Activated T-cell treated with anti-CD3 and anti-CD28 coated beads for 24 hours (primary cell): ENCODE measurements around the gene PCDHA8.
"Not testable (repeated sequence)": the region's sequence is repeated elsewhere in the genome, so short reads cannot be mapped to it uniquely, and the experiment has no call there.

Experiments used
- DNase-seq: peaks from one replicate; pipeline ENCODE4 v3.0.0-alpha.2; 2020; ENCODE audit warnings: low read depth

The PCDHA8 gene

GRCh38 chr5:140875085-140876065, 34.4 kb downstream of the PCDHA8 start, which contains the start of gene PCDHA12:
Gene PCDHA12, plus strand, starts transcription at chr5:140875308. Its CDS starts 165 bp downstream, at chr5:140875473.
- DNase-seq, result no peak

DNA sequence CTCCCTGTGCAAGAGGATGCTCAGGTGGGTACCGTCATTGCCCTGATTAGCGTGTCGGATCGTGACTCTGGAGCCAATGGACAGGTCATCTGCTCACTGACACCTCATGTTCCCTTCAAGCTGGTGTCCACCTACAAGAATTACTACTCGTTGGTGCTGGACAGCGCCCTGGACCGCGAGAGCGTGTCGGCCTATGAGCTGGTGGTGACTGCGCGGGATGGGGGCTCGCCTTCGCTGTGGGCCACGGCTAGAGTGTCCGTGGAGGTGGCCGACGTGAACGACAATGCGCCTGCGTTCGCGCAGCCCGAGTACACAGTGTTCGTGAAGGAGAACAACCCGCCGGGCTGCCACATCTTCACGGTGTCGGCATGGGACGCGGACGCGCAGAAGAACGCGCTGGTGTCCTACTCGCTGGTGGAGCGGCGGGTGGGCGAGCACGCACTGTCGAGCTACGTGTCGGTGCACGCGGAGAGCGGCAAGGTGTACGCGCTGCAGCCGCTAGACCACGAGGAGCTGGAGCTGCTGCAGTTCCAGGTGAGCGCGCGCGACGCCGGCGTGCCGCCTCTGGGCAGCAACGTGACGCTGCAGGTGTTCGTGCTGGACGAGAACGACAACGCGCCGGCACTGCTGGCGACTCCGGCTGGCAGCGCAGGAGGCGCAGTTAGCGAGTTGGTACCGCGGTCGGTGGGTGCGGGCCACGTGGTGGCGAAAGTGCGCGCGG, 35.7 kb downstream of the PCDHA8 start:
- DNase-seq, result not testable (repeated sequence)

DNA sequence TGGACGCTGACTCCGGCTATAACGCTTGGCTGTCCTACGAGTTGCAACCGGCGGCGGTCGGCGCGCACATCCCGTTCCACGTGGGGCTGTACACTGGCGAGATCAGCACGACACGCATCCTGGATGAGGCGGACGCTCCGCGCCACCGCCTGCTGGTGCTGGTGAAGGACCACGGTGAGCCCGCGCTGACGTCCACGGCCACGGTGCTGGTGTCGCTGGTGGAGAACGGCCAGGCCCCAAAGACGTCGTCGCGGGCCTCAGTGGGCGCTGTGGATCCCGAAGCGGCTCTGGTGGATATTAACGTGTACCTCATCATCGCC, 36.2 kb downstream of the PCDHA8 start:
- no peak for DNase-seq

DNA sequence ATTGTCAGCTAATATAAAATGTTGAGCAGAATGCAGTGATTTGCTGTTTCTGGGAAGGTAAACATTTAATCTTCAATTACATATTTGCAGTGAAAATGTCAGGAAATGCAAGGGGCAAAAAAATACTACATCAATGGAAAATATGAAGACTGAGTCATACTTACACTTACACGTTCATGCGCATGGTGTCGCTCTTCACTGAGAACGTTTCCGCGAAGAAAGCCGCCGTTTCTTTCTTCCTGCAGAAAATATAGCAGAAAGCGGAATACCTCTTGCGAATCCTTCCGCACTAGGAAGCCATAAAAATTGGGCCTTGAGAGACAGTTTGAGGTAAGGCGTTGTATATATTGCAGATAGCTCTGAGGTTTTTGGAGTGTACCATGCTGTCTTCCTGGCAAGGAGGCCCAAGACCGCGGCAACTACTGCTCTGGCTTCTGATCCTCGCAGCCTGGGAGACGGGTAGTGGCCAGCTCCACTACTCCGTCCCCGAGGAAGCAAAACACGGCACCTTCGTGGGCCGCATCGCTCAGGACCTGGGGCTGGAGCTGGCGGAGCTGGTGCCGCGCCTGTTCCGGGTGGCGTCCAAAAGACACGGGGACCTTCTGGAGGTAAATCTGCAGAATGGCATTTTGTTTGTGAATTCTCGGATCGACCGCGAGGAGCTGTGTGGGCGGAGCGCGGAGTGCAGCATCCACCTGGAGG, 41.1 kb downstream of the PCDHA8 start, which contains the start of gene PCDHA13:
Gene PCDHA13 (plus strand): TSS at position 236 of the 702 bp plus-strand sequence. CDS start 145 bp downstream, at position 381.
- DNase-seq, result no peak

DNA sequence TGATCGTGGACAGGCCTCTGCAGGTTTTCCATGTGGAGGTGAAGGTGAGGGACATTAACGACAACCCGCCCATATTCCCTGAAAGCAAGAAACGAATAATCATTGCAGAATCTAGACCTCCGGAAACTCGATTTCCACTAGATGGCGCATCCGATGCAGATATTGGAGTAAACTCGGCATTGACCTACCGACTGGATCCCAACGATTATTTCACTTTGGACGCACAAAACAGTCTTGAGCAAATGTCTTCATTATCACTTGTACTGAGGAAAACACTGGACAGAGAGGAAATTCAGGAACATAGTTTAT, 41.6 kb downstream of the PCDHA8 start:
- DNase-seq, result no peak

- no peak for DNase-seq
Observed at GRCh38 chr5:140883373-140883772, 42.4 kb downstream of the PCDHA8 start.

GRCh38 chr5:140883927-140884697, 43.1 kb downstream of the PCDHA8 start:
- DNase-seq, result no peak
